ENCODE results near the gene TNS3. TPM values are rescaled to one million over a fixed set of nuclear protein-coding genes. Genes with fewer than 3 reads are reported as not detected.

The TNS3 gene
- total RNA-seq, 1 experiment from 2014 or later, result 9.5 TPM

- Histone ChIP-seq H2BK12ac (ENCODE audit: insufficient read length, low read depth, low read length) (no peak overlapping the region), H2BK15ac (ENCODE audit: low read depth, low read length) (no peak overlapping the region), H3K23me2 (ENCODE audit: insufficient read length, low read depth, low read length, poor library complexity, severe bottlenecking) (no peaks in the 10 kb centered on the region), H3K27ac (ENCODE audit: insufficient read length, low read depth, low read length) (no peak overlapping the region), H2AK5ac (ENCODE audit: insufficient read length, low read length) (no peak overlapping the region), H3K27me3 (ENCODE audit: insufficient read depth, low read length) (no peaks in the 10 kb centered on the region), H2AFZ (ENCODE audit: low read length) (no peak overlapping the region), H2BK5ac (ENCODE audit: insufficient read length, low read length) (no peak overlapping the region), H4K20me1 (ENCODE audit: control insufficient read depth, insufficient read depth, insufficient read length) (no peaks in the 10 kb centered on the region), H2BK20ac (ENCODE audit: low read depth, low read length, poor library complexity, severe bottlenecking) (no peak overlapping the region), H3K18ac (ENCODE audit: insufficient read length, low read depth, low read length) (no peak overlapping the region), H2BK120ac (ENCODE audit: low read depth, low read length, poor library complexity, severe bottlenecking) (no peak overlapping the region), H4K91ac (ENCODE audit: insufficient read length, low read depth, low read length) (no peak overlapping the region), H4K8ac (replicated peaks; ENCODE audit: insufficient read length, low read depth, low read length) (no peak overlapping the region), H3K4me2 (ENCODE audit: insufficient read depth, insufficient read length, low read length) (no peak overlapping the region), H3K14ac (ENCODE audit: insufficient read depth, low read length) (no peak overlapping the region), H3K9me3 (ENCODE audit: control insufficient read depth, low read depth, low read length) (no peaks in the 10 kb centered on the region), H3K79me1 (ENCODE audit: insufficient read depth, low read depth, low read length, poor library complexity, severe bottlenecking) (no peaks in the 10 kb centered on the region), H3K4me1 (ENCODE audit: insufficient read depth, low read length) (0 out of 2 replicates have a peak, but pooled peaks cover 4% of the 10 kb centered on the region), H4K5ac (ENCODE audit: insufficient read length, low read depth, low read length) (no peak overlapping the region), H3T11ph (ENCODE audit: low read length) (no peak overlapping the region), H3K79me2 (ENCODE audit: insufficient read depth, low read length) (no peaks in the 10 kb centered on the region; the same call in 1 of the 2 replicates), H3K56ac (ENCODE audit: insufficient read length, low read depth, low read length) (no peak overlapping the region), H3K9ac (ENCODE audit: extremely low read depth, insufficient read length, low read length) (no peak overlapping the region), H3K23ac (ENCODE audit: insufficient read length, low read depth, low read length) (no peak overlapping the region), H3K4ac (ENCODE audit: low read depth, low read length) (no peak overlapping the region)
- Mint-ChIP-seq H3K27me3 (ENCODE audit: low read depth) (peaks cover 2% of the 10 kb centered on the region), H3K4me1 (peaks cover 4 to 22% of the 10 kb centered on the region in 2 experiments), H3K27ac (no peak overlapping the region), H3K9me3 (no peaks in the 10 kb centered on the region; a peak in 1 of 5 replicates), H3K4me3 (no peak overlapping the region), H3K36me3 (ENCODE audit: insufficient read depth in 1 of 3, low read depth in 3 of 3) (peaks cover 1 to 11% (median 4%) of the 10 kb centered on the region in 3 experiments; a peak in 5 of 7 replicates)
- no peak for DNase-seq
- WGBS (ENCODE audit: extremely low coverage, insufficient read length, low lambda C conversion rate), result no CpG with 5 or more reads among the region's 11 CpGs
- TF ChIP-seq, protein P1, sequence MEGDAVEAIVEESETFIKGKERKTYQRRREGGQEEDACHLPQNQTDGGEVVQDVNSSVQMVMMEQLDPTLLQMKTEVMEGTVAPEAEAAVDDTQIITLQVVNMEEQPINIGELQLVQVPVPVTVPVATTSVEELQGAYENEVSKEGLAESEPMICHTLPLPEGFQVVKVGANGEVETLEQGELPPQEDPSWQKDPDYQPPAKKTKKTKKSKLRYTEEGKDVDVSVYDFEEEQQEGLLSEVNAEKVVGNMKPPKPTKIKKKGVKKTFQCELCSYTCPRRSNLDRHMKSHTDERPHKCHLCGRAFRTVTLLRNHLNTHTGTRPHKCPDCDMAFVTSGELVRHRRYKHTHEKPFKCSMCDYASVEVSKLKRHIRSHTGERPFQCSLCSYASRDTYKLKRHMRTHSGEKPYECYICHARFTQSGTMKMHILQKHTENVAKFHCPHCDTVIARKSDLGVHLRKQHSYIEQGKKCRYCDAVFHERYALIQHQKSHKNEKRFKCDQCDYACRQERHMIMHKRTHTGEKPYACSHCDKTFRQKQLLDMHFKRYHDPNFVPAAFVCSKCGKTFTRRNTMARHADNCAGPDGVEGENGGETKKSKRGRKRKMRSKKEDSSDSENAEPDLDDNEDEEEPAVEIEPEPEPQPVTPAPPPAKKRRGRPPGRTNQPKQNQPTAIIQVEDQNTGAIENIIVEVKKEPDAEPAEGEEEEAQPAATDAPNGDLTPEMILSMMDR (conservative IDR thresholded peaks at IDR 0.05), result no peak
These were observed 31.0 kb downstream of the TNS3 start for GRCh38 chr7:47550788-47551470.
